Right ventricle myocardium superior (tissue), 1 donor: ENCODE measurements around the gene LAMP1. TPM values are rescaled to one million over a fixed set of nuclear protein-coding genes. Genes with fewer than 3 reads are reported as not detected.

Source experiments
- ATAC-seq: fragments of 200-7000 bp; cut with Tn5 transposase; one replicate; pipeline ENCODE4 v1.9.1; 2020; ENCODE audit warnings: mild to moderate bottlenecking; ENCODE audit not compliant: poor library complexity
- DNase-seq: peaks from one replicate; pipeline ENCODE4 v3.0.0-alpha.2; 2020
- intact Hi-C: fragments of 100-400 bp; cut with DNase I; formaldehyde crosslinking; loops from one replicate; pipeline ENCODE4 v1.11.2; 2022
- total RNA-seq: library from RNA; stranded (reverse); fragmentation: NEBNext Ultra II Directional; extraction: Animal tissue kit (Norgen Biotek cat#: 25700); gene quantifications from one replicate; pipeline ENCODE4 v1.2.1, GENCODE V29; 2021
- donor health status: DM: no; HTN: yes; CAD: no; lungs with severe emphysema.

LAMP1 gene
- total RNA-seq, 1 donor from 2014 or later, result 89.6 TPM

- no peak for ATAC-seq
- intact Hi-C loops, result no loop called here
These were observed 23.3 kb downstream of the LAMP1 start for GRCh38 chr13:113320226-113320875.

DNA sequence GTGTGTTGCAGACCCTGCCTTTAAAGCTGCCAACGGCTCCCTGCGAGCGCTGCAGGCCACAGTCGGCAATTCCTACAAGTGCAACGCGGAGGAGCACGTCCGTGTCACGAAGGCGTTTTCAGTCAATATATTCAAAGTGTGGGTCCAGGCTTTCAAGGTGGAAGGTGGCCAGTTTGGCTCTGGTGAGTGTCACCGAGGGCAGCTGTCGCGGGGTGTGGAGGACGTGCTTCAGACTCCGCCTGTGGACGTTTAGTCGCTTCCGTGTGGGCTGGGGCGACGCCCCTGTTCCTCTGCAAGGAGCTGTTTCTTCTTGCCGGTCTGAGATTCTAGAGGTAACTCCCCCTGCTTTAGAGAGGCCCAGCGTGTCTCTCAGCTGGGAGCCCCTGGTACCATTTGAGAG is 24.5 kb downstream of the LAMP1 start:
- DNase-seq (peak; percentile 24), ATAC-seq (no peak)
- intact Hi-C loops, result no loop called here

More at GRCh38 chr13:113320226-113320875, 23.3 kb downstream of the LAMP1 start:
- DNase-seq, result peak; percentile 32

DNA sequence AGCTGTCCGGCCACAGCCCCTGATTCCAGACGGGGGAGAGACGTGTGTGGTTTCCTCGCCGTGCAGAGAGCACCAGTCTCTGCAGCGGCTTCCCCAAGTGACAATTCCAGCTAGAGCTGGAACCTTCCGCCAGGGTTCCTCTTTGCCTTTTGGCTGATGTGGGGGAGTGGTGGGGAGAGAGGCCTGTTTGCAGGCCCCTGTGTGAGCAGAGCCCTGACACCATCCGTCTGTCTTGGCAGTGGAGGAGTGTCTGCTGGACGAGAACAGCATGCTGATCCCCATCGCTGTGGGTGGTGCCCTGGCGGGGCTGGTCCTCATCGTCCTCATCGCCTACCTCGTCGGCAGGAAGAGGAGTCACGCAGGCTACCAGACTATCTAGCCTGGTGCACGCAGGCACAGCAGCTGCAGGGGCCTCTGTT is 25.0 kb downstream of the LAMP1 start:
- intact Hi-C loops, result no loop called here
- DNase-seq, result peak; percentile 13
- no peak for ATAC-seq

DNA sequence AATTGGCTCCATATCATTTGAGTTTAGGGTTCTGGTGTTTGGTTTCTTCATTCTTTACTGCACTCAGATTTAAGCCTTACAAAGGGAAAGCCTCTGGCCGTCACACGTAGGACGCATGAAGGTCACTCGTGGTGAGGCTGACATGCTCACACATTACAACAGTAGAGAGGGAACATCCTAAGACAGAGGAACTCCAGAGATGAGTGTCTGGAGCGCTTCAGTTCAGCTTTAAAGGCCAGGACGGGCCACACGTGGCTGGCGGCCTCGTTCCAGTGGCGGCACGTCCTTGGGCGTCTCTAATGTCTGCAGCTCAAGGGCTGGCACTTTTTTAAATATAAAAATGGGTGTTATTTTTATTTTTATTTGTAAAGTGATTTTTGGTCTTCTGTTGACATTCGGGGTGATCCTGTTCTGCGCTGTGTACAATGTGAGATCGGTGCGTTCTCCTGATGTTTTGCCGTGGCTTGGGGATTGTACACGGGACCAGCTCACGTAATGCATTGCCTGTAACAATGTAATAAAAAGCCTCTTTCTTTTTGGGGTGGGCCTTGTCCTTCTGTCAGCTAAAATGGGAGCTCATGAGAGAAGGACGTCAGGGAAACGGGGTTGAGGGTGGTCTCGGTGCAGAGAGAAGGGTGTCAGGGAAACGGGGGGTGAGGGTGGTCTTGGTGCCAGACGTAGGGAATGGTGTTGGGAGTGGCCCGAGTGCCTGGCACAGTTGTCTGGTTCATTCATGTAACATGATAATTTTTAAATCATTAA is 26.0 kb downstream of the LAMP1 start:
- intact Hi-C loops, result no loop called here
- DNase-seq (peak; percentile 32), ATAC-seq (no peak)

GRCh38 chr13:113323869-113324268 is 26.8 kb downstream of the LAMP1 start:
- intact Hi-C loops, result no loop called here
- DNase-seq (no peak), ATAC-seq (no peak)

GRCh38 chr13:113324398-113324797 is 27.4 kb downstream of the LAMP1 start:
- ATAC-seq, result no peak
- intact Hi-C loops, result no loop called here
- peak; percentile 13 for DNase-seq

- intact Hi-C loops, result no loop called here
- DNase-seq (peak; percentile 25), ATAC-seq (no peak)
These were observed 28.7 kb downstream of the LAMP1 start for GRCh38 chr13:113325779-113326178.

- intact Hi-C loops, result no loop called here
- ATAC-seq (peak; percentile 36), DNase-seq (no peak)
These were observed 30.3 kb downstream of the LAMP1 start for GRCh38 chr13:113327391-113327765.

DNA sequence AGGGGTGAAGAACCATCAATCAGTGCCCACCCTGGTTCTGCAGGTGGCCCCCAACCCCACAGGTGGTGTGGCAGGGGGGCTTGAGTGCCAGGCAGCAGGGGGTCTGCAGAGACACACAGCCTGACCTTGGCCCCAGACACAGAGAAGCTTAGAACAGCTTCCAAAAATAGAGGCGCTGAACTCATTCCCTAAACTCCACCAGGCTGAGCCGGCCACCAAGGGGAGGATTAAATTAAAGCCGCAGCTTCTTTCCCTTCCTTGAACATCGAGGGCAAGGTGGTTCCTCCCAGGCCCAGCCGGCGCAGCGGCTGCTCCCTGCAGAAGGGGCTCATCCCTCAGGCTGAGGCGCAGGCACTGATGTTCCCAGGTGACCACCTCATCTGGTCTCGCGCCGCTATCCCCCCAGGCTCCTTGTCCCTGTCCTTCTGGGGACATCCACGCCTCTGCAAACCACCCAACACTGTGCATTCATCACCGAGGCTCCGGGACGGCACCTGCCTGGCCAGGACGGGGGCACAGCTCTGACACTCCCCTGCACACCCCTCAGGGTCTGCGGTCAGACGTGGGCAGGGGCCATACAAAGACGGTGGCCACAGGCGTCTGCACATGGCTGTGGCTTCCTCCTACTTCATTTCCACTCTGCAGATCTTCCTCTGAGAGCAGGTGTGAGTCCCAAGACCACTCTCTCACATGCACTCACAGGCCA is 30.9 kb downstream of the LAMP1 start:
- intact Hi-C loops, result no loop called here
- DNase-seq (peak; percentile 26), ATAC-seq (peak; percentile 72)

DNA sequence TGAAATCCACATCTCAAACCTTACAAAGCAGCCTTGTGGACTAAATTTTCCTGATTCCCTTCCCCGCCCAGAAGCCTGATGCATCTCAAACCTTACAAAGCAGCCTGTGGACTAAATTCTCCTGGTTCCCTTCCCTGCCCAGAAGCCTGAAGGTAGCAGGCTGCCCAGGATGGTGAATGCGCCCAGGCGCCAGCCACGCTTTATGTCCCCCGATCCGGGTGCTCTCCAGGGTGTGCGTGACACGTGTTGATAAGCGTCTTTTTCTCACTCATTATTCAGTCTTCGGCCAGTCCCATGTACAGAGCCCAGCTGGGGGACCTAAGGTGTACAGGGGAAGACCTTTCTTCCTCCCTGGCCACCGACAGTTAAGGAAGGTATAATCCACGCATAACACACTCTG is 31.8 kb downstream of the LAMP1 start:
- intact Hi-C loops, result no loop called here
- ATAC-seq (no peak), DNase-seq (peak; percentile 10)

DNA sequence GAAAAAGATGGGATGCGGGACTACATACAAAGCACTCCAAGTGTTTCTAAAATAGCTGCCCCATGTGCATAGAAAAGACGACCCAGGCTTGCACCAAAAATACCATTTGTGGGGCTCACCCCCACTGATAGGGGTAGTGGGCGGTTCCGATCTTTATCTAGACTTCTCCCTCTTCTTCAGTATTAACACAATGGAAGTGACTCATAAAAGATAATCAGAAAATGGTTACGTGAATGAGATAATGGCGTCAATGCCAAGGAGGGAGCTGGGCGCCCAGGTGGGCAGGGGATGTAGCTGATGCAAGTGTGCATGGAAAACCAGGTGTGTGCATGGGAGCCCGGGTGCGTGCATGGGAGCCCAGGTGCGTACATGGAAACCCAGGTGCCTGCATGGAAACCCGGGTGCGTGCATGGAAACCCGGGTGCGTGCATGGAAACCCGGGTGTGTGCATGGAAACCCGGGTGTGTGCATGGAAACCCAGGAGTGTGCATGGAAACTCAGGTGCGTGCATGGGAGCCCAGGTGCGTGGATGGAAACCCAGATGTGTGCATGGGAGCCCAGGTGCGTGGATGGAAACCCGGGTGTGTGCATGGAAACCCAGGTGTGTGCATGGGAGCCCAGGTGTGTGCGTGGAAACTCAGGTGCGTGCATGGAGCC is 32.7 kb downstream of the LAMP1 start:
- no peak for ATAC-seq
- intact Hi-C loops, result no loop called here
- DNase-seq, result peak; percentile 35

- DNase-seq, result peak; percentile 24
- ATAC-seq, result no peak
- intact Hi-C loops, result no loop called here
These were observed 35.6 kb downstream of the LAMP1 start for GRCh38 chr13:113332615-113333014.

DNA sequence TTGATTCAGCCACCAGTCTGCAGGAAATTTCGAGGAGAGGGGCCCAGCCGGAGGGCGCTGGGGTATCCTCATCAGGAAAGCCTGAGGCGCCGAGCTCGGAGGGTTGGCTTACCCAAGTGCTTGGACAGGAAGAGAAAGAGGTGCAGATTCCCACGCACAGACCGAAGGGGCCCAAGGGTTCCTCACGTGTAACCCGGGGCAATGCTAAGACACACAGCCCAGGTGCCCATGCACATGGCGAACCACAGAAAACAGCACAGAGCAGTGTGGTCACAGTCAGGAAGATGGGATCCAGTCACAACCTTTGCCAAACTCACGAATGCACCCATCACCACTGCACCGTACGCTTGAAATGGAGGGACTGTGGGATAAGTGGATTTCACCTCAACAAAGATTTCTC is 36.0 kb downstream of the LAMP1 start:
- ATAC-seq, result no peak
- DNase-seq, result peak; percentile 8
- intact Hi-C loops, result no loop called here

- intact Hi-C loops, result no loop called here
- ATAC-seq, result no peak
- peak; percentile 26 for DNase-seq
These were observed 40.5 kb downstream of the LAMP1 start for GRCh38 chr13:113337556-113337955.

DNA sequence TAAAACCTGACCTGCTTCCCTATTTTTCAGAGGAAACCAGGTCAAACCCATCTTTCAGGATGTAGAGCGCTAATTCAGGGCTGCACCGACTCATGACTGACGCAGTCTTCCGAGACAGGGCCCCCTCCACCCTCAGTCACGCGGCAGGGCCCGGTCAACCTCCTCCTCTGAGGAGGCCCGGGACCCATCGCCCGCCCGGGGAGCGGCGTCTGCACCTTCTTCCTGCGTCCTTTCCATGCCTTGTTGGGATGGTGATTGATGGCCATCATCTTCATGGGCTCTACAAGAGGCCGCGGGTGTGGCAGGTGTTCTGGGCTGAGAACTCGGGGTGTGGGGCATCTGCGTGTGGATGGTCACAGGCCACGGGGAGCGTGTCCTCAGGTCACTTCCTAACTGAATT is 40.9 kb downstream of the LAMP1 start:
- ATAC-seq (no peak), DNase-seq (peak; percentile 17)
- intact Hi-C loops, result no loop called here

- no peak for ATAC-seq
- intact Hi-C loops, result no loop called here
- peak; percentile 24 for DNase-seq
These were observed 41.4 kb downstream of the LAMP1 start for GRCh38 chr13:113338451-113338850.

- intact Hi-C loops, result no loop called here
These were observed 46.0 kb downstream of the LAMP1 start for GRCh38 chr13:113342820-113343691.

DNA sequence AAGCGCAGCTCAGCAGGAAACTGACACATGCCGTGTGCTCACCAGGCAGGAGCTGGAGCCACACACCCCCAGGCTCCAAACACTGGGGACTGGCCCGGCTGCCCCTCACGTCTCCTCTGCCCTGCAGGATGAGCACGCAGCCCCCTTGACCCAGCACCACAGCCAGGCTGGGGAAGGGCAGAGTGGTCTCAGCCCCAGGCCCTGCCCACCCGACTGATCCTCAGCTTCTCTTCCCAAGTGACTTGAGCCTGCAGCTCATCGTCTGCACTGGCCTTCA is 46.6 kb downstream of the LAMP1 start:
- intact Hi-C loops, result no loop called here
- no peak for ATAC-seq
- DNase-seq, result no peak

More at GRCh38 chr13:113342820-113343691, 46.0 kb downstream of the LAMP1 start:
- ATAC-seq, result no peak
- no peak for DNase-seq

DNA sequence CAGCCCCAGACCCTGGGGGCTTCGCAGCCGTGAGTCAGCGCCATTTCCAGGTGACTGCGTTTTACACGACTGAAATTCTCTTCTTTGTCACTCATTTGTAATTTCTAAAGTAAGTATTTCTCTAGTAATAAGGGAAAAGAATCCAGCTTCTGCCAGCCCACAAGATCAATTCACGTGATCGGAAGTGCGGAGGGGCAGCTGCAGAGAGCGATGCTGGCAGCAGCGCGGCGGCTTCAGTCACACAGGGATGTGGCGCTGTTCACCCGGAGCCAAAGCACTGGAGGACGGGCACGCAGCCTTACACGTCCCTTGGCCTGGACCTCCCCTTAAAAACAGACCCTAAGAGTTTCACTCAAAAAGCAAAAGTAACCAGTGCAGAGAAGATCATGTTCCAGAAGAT is 48.4 kb downstream of the LAMP1 start:
- no peak for DNase-seq
- intact Hi-C loops, result no loop called here
- no peak for ATAC-seq
